Putamen (tissue), 1 donor: Measurements from ENCODE around the gene PRKN.

Experiments used
- DNase-seq: peaks from one replicate; pipeline ENCODE4 v3.0.0-alpha.2; 2016; ENCODE audit warnings: low spot score

PRKN gene

GRCh38 chr6:161486361-161487216, 1241.0 kb downstream of the PRKN start:
- DNase-seq: peak; percentile 29

GRCh38 chr6:161482517-161482858, 1245.1 kb downstream of the PRKN start:
- no peak for DNase-seq

DNA sequence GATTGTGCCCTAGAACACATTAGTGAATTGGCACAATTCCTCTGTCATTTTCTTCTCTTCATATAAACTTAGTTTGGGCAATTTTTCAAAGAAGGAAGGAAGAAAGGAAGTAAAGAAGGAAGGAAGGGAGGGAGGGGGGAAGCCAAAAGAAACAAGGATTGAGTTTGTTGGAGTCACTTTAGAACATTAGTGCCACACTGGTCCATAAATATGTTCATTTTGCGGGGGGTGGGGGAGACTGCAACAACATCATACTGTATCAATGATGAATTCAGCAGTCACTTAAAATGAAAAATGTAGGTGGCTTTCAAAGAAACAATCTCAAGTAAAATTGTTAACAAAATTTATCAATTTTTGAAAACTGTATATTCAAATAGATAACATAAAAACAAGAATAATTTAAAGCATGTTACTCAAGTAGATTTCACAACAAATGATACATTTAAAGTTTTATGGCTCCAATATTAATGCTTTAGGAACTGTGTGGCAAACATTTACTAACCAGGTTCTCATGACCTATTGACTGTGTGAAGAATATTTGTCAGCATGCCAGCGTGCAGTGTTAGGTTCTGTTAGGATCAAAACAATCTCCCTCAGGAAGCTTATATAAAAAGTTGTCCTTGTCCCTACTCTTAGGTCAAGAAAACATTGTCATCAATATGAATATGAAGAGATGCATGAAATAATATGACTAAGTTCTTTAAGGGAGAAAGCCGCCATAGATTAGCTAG, 1245.6 kb downstream of the PRKN start:
- DNase-seq: no peak

DNA sequence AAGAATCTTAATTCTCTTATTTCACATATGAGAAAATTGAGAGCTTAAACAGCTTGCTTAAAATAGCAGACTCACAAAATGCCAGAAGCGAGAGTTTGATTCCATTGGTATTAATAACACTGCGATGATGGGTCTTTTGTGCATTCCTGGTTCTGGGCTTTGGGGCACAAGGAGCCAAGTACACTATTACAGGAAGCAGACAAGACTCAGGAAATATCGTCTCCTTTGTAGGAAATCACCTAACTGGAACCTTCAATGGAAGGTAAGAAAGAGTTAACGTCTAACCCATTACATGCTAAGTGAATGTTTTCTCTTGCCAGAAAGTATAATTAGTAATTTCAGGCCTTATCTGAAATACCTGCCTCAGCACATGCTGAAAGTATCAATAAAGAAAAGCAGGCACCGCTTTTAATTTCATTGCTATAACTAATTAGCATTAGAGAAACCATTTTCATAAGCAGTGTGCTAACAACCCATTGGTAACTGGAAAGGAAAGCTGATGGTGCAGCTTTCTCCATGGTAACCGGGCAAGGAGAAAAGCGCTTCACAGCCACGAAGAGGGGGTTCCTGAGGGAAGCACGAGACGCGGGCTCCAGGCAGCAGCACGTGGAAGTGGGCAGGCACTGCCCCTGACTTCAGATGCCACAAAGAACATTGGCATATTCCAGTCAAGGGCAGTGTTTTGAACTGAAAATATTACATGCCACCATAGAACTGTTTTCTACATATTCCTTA, 1247.0 kb downstream of the PRKN start:
- no peak for DNase-seq

GRCh38 chr6:161479376-161479775, 1248.2 kb downstream of the PRKN start:
- no peak for DNase-seq

DNA sequence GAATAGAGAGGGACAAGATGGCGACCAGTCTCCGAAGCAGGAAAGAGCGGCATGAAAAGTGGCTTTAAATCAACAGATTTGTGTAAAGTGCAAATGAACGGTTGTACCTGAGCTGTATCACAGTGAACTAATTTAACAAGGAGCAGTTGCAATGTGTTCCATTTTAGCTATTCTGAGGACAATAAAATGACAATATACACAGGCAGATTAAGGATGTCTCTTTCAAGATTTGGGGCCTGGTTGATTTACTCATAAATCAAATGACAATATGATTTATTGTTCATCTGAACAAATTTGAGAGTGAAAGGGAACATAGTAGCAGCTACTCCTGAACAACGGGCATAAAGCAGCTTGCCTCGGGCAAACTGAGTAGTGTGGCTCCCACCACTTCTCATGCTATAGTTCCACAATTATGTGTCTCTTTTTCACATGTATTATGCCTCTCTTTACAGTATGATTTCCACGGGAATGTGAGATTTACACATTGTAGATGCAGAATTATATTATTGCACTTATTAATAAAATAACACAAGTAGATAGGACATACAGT, 1249.6 kb downstream of the PRKN start:
- DNase-seq: no peak

DNA sequence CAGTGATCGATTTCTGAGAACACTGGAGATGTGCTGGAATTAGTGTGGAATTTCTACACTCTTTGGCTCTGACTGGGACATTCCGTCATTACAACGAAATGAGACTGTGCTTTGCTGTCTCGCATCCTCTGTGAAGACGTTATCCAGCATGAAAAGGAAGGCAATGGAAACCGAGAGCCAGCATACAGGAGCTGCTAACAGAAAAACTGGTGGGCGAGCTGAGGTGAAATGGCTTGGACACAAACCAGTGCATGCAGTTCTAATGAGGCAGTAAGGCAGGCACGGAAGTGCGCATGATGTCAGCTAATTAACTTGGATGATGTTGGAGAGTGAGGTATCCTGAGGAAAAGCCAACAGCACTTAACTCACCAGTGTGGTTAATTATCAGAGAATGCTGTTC, 1250.9 kb downstream of the PRKN start:
- no peak for DNase-seq

DNA sequence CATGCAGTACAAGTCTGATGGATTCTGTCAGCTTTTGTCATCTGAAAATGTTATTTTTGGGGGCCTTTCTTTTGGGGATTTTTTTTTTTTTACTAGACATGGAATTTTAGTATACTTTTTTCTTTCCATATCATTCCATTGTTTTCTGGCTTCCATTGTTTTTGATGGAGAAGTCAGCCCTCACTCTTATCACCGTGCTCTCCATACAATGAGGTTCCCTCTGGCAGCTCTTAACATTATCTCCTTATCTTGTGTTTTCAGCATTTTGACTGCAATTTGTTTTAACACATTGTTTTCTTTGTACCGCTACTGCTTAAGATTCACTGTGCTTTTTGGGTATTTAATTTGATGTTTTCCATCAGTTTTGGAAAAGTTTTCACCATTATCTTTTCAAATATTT, 1262.2 kb downstream of the PRKN start:
- no peak for DNase-seq

GRCh38 chr6:161463071-161463470, 1264.5 kb downstream of the PRKN start:
- no peak for DNase-seq

DNA sequence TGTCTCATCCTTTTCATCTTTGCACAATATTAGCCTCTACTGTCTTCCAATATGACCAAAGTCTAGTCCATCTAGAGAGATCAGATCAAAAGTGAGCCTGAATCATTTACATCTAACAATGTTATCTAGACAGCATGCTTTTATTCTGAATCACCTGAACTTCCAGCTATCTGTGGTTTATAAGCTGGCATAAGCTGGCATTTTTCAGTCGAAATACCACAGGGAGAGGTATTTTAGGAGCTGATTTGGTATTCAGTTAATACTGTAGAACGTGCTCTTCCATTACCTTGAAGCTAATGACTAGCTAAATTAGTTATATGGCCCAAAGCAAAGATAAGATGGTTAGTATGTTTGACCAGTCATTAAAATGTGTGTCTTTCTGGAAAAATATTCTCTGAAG, 1265.4 kb downstream of the PRKN start:
- DNase-seq: no peak

DNA sequence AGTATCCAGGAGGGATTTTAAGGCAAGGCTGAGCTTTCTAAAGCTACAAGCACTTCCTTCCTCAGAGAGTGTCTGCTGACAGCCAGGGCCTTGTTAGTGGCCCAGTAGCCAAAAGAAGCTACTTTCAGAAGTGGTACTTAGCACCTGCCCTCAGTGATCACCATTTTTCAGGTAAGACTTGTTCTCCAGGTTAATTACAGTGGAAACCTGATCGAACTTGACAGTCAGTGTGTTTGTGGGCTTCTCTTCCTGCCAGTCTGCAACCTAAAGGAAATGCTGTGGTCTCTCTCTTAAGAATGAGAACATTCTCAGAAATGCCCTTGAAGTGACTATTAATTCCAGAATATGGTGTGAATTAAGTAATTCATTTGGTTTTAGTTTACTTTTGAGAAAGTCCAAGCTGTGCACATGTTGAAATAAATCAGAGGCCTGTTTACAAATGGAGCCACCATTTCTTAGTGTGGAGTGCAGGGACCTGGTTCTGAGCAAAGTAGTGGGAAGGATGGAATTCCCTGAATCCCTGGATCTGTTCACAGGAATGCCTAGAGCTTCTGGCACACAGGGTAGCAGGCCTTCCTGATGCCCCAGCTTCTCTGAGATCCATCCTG, 1268.5 kb downstream of the PRKN start:
- DNase-seq: no peak

DNA sequence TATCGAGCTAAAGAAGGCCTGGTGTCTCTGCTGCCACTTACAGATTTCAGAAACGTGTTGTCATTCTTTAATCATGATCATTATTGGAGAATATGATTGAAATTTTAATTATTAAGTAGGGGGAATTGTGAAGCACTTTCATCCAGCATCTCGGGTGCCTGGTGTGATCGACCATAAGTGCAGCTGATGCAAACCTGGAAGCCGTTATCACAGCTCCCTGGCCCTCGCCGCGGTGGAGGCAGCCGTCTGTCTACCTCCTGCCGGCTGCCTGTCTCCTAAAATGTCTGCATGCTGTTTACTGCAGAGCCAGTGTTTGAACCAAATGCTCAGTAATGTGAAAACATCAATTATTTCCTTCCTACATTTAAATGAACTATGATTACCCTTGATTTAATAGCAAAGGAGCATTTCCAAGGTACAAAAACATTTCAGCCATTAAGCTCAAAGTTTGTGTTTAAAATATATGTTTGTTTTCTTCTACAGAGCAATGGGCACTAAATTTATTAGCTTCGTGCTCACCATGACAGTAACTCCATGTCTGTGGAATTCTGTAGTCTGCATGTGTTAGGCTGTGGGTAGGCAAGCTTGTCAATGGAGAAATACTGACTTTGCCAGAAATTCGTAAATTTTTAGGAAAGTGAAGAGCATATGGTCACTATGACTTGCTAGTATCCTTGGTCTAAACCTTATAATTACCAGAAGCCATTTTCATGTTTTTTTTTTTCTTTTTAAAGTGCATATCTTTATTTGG, 1269.2 kb downstream of the PRKN start:
- DNase-seq: no peak

GRCh38 chr6:161455848-161456247, 1271.7 kb downstream of the PRKN start:
- no peak for DNase-seq

DNA sequence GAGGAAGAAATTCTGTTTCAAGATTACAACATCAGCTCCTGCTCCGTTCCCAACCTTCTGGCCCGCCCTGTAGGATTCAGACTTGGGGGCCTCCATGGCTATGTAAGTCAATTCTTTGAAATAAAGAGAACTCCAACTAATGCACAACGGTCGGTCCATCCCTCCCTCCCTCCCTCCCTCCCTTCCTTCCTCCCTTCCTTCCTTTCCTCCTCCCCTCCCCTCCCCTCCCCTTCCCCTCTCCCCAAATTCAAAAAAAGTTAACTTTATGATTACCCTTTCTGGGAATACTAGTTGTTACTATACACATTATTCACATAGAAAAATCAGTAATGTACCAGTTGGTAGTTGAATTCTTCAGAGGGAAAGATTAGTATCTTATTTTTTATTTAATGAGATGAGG, 1274.0 kb downstream of the PRKN start:
- no peak for DNase-seq

- no peak for DNase-seq
Observed at GRCh38 chr6:161452241-161452640, 1275.3 kb downstream of the PRKN start.

GRCh38 chr6:161449521-161449920, 1278.0 kb downstream of the PRKN start:
- no peak for DNase-seq

DNA sequence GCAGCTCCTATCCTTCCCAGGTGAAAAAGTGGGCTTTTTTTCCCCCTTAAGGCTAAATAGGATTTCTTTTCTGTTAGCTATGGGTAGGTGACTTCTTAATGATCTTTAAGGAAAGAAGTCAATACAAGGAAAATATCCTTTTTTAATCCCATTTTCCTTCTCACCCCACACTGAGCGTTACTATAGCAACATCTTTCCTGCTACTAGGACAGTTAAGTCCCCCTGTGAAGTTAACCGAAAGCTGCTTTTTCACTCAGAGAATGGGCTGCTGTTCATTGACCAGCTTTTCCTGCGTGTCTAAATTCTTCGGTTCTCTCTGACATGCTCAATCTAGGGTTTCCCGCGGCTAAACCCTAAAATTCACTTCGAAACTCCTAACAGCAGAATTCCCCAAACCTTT, 1280.6 kb downstream of the PRKN start:
- DNase-seq: no peak

DNA sequence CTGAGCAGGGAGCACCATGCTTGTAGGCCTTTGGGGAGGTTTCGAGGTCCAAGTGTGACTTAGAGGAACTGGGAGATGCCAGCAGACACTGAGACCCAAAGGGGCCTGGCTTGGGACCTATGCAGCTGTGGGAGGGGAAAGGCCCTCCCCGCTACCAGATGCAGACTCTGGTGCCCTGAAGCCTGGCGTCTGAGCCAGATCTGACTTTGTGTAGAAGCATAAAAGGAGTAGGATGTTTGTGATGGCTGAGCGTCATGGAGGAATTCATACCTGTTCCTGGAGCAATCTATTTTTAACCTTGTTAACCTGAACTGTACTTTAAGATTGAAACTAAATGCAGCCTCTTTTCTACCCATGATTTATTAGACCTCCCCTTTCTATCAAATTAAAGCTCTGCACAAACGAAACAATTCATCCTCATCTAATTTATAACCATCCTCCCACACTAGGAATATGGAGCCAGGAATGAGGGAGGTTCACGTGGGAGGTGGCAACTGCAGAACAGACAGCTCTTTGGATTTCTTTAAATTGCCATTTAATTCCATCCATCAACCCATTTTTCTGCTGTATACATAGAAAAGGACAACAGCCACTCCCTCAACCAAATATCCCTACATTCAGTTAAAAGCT, 1281.2 kb downstream of the PRKN start:
- DNase-seq: peak; percentile 80

GRCh38 chr6:161445021-161445799, 1282.4 kb downstream of the PRKN start:
- DNase-seq: no peak

DNA sequence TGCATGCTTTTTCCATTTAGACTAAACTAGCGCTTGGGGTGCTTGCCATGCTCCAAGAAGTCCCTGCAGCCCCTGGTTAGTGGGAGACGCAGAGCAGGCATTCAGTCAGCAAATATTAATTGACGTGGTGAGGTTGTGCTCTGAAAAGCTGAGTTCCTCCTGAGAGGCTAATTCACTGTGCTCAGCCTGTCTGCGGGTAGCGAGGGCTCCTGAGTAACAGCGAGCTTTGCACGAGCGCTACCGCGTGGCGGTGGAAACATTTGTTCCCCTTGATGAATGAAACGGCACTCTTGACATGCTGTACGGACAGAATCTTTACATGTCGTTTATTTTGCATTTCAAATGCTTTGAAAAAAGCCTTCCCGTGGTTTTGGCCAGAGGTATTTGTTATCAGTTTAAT, 1283.1 kb downstream of the PRKN start:
- DNase-seq: peak; percentile 82
